ENCODE measurements around the gene UBE4A.

UBE4A gene

DNA sequence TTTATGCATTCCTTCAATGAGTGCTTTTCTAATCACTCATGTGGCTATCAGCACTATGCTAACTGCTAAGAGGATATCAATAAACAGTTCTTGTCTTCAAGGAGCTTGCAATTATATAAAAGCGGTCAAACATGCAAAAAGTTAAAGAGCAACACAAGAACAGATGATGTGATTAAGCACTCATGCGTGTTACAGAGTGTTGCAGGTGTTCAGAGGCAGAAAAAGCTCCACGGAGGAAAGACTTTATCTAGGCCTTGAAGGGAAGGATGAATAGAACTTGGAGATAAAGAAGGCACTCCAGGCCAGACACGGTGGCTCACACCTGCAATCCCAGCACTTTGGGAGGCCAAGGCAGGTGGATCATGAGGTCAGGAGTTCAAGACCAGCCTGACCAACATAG, 41.3 kb upstream of the UBE4A start:
- TF ChIP-seq CTCF (IDR thresholded peaks at IDR 0.05; ENCODE audit: low read depth, low read length) = no peak
- H3K4me3 ChIP-seq (ENCODE audit: low read depth, low read length) = no peak overlapping the region

DNA sequence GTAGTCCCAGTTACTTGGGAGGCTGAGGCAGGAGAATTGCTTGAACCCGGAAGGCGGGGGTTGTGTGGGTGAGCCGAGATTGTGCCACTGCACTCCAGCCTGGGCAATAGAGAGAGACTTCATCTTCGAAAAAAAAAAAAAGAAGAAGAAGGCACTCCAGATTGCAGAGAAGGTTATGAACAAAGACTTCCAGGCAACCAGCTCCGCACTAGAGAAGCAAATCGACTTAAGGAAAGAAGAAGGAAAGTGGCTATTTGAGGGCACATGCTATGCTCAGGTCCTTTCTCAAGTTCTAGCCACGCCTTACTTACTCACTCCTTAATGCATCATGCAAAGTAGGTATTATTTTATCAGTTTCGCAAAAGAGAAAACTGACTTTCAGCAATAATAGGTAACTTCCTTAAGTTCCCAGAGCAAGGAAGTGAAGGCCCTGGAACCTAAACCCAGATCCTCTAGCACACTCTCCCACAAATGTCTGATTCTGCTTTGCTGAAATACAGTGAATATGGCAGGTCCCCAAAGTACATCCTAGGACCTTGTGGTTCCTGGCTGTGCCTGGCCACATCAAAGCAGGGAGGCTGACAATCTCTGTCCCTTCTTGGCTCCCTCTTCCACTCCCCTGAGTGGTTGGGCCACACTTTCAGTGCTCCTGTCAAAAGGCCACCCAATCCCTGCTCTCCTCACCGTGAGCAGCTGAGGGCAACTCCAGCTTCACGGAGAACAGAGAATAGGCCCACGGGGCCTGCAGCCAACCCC, 40.6 kb upstream of the UBE4A start:
- TF ChIP-seq CTCF (IDR thresholded peaks at IDR 0.05; ENCODE audit: low read depth, low read length) = no peak
- no peak overlapping the region for H3K4me3 ChIP-seq (ENCODE audit: low read depth, low read length)

GRCh38 chr11:118319337-118319707, 40.1 kb upstream of the UBE4A start:
- no peak overlapping the region for H3K4me3 ChIP-seq (ENCODE audit: low read depth, low read length)
- no peak for TF ChIP-seq CTCF (IDR thresholded peaks at IDR 0.05; ENCODE audit: low read depth, low read length)

- no peak overlapping the region for H3K4me3 ChIP-seq (ENCODE audit: low read depth, low read length)
- TF ChIP-seq CTCF (IDR thresholded peaks at IDR 0.05; ENCODE audit: low read depth, low read length) = no peak
Measured at GRCh38 chr11:118320515-118320914, 38.9 kb upstream of the UBE4A start.

GRCh38 chr11:118321386-118322082, 37.9 kb upstream of the UBE4A start:
- TF ChIP-seq CTCF (IDR thresholded peaks at IDR 0.05; ENCODE audit: low read depth, low read length) = no peak
- no peak overlapping the region for H3K4me3 ChIP-seq (ENCODE audit: low read depth, low read length)

GRCh38 chr11:118322721-118323120, 36.7 kb upstream of the UBE4A start:
- no peak for TF ChIP-seq CTCF (IDR thresholded peaks at IDR 0.05; ENCODE audit: low read depth, low read length)

GRCh38 chr11:118325283-118325682, 34.1 kb upstream of the UBE4A start:
- no peak overlapping the region for H3K4me3 ChIP-seq (ENCODE audit: low read depth, low read length)
- TF ChIP-seq CTCF (IDR thresholded peaks at IDR 0.05; ENCODE audit: low read depth, low read length) = no peak

More at GRCh38 chr11:118322721-118323120, 36.7 kb upstream of the UBE4A start:
- no peak overlapping the region for H3K4me3 ChIP-seq (ENCODE audit: low read depth, low read length)
